ENCODE results near the gene C11orf65.
"Not testable (repeated sequence)": the region's sequence is repeated elsewhere in the genome, so short reads cannot be mapped to it uniquely, and the experiment has no call there.

The C11orf65 gene

DNA sequence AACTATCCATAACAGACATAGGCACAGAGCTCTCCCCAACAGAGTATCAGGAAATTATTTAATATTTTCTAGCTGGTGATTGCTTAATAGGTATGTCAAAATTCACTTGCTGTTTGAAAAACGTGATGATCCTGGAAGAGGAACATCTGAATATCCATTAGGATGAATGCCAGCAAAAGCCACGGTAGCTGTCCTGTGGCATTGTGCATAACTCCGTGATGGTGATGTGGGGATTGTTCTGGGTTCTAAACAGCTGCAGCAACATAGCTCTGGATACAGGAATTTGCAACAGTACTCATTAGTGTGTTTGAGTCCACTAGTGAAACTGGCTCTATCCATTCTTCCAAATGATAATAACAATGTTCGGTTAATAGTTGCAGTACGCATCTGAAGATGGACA, 78.8 kb downstream of the C11orf65 start:
- no peak for DNase-seq (ENCODE audit: extremely low spot score)
- POLR2A ChIA-PET, result no interaction called here
- TF ChIP-seq, protein P1, sequence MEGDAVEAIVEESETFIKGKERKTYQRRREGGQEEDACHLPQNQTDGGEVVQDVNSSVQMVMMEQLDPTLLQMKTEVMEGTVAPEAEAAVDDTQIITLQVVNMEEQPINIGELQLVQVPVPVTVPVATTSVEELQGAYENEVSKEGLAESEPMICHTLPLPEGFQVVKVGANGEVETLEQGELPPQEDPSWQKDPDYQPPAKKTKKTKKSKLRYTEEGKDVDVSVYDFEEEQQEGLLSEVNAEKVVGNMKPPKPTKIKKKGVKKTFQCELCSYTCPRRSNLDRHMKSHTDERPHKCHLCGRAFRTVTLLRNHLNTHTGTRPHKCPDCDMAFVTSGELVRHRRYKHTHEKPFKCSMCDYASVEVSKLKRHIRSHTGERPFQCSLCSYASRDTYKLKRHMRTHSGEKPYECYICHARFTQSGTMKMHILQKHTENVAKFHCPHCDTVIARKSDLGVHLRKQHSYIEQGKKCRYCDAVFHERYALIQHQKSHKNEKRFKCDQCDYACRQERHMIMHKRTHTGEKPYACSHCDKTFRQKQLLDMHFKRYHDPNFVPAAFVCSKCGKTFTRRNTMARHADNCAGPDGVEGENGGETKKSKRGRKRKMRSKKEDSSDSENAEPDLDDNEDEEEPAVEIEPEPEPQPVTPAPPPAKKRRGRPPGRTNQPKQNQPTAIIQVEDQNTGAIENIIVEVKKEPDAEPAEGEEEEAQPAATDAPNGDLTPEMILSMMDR (IDR thresholded peaks at IDR 0.05; ENCODE audit: control extremely low read depth, extremely low read depth, low read depth, missing control alignments), result no peak
- CTCF ChIA-PET, result interaction anchor here (0.9 kb wide), 1 partner anchor 10 kb away, joined by 5 read pairs; no protein-coding TSS in a partner anchor

DNA sequence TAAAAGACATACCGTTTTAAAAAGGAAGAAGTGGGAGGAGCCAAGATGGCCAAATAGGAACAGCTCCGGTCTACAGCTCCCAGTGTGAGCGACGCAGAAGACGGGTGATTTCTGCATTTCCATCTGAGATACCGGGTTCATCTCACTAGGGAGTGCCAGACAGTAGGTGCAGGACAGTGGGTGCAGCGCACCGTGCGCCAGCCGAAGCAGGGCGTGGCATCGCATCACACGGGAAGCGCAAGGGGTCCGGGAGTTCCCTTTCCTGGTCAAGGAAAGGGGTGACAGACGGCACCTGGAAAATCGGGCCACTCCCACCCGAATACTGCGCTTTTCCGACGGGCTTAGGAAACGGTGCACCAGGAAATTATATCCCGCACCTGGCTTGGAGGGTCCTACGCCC, 93.8 kb downstream of the C11orf65 start:
- POLR2A ChIA-PET; DNase-seq (ENCODE audit: extremely low spot score); CTCF ChIA-PET: not testable (repeated sequence)

- TF ChIP-seq, protein P1 (IDR thresholded peaks at IDR 0.05; ENCODE audit: control extremely low read depth, extremely low read depth, low read depth, missing control alignments), result no peak
- ChIA-PET POLR2A (no interaction called here), CTCF (interaction anchor here (1.2 kb wide), 1 partner anchor 9 kb away, joined by 3 read pairs; no protein-coding TSS in a partner anchor)
- no peak for DNase-seq (ENCODE audit: extremely low spot score)
Measured at GRCh38 chr11:108370990-108371389, 96.3 kb downstream of the C11orf65 start.

DNA sequence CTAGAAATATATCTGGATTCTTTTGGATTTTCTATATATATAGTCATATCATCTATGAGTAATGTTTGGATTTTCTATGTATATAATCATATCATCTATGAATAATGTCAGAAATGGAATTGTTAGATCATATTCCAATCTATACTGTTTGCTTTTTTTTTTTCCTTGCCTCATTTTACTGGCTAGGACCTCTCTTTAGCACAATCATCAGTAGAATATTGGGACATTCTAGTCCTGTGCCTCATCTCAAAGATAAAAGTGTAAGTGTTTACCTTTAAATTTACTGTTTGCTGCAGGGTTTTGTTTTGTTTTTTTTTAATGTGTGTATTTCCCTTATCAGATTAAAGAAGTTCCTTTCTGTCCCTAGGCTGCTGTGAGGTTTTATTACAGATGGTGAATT, 97.0 kb downstream of the C11orf65 start:
- no peak for DNase-seq (ENCODE audit: extremely low spot score)
- ChIA-PET CTCF (interaction anchor here (1.2 kb wide), 1 partner anchor 10 kb away, joined by 3 read pairs; no protein-coding TSS in a partner anchor), POLR2A (no interaction called here)
- TF ChIP-seq, protein P1 (IDR thresholded peaks at IDR 0.05; ENCODE audit: control extremely low read depth, extremely low read depth, low read depth, missing control alignments), result no peak

- TF ChIP-seq, protein P1 (IDR thresholded peaks at IDR 0.05; ENCODE audit: control extremely low read depth, extremely low read depth, low read depth, missing control alignments), result no peak
- ChIA-PET CTCF (no interaction called here), POLR2A (no interaction called here)
- no peak for DNase-seq (ENCODE audit: extremely low spot score)
Measured at GRCh38 chr11:108369064-108369463, 98.3 kb downstream of the C11orf65 start.

GRCh38 chr11:108368134-108368533, 99.2 kb downstream of the C11orf65 start:
- CTCF ChIA-PET, result no interaction called here
- POLR2A ChIA-PET, result interaction anchor here (0.6 kb wide), 1 partner anchor 15 kb away, joined by 4 read pairs; no protein-coding TSS in a partner anchor
- no peak for DNase-seq (ENCODE audit: extremely low spot score)
- TF ChIP-seq, protein P1 (IDR thresholded peaks at IDR 0.05; ENCODE audit: control extremely low read depth, extremely low read depth, low read depth, missing control alignments), result no peak

GRCh38 chr11:108364159-108364558, 103.2 kb downstream of the C11orf65 start:
- DNase-seq (ENCODE audit: extremely low spot score), result no peak
- ChIA-PET POLR2A (no interaction called here), CTCF (interaction anchor here (1.4 kb wide), 1 partner anchor 21 kb away, joined by 3 read pairs; no protein-coding TSS in a partner anchor)
- TF ChIP-seq, protein P1 (IDR thresholded peaks at IDR 0.05; ENCODE audit: control extremely low read depth, extremely low read depth, low read depth, missing control alignments), result no peak
